BLaER1 (cell line): ENCODE measurements around the gene FREY1.

Experiments used
- H3K27ac ChIP-seq: shearing (Covaris generic); formaldehyde crosslinking; 2 replicates; pipeline ENCODE4 v1.8.1; 2022
- H3K27me3 ChIP-seq: shearing (Covaris generic); formaldehyde crosslinking; 2 replicates; pipeline ENCODE4 v1.8.1; 2022
- H3K36me3 ChIP-seq: shearing (Covaris generic); formaldehyde crosslinking; 2 replicates; pipeline ENCODE4 v1.8.1; 2022
- H3K4me1 ChIP-seq: shearing (Covaris generic); formaldehyde crosslinking; 2 replicates; pipeline ENCODE4 v1.8.1; 2022
- H3K4me2 ChIP-seq: shearing (Covaris generic); formaldehyde crosslinking; 2 replicates; pipeline ENCODE4 v1.8.1; 2022
- H3K4me3 ChIP-seq: shearing (Covaris generic); formaldehyde crosslinking; 2 replicates; pipeline ENCODE4 v1.8.1; 2022
- H3K9ac ChIP-seq: shearing (Covaris generic); formaldehyde crosslinking; 2 replicates; pipeline ENCODE4 v1.8.1; 2022
- H3K9me3 ChIP-seq: shearing (Covaris generic); formaldehyde crosslinking; 2 replicates; pipeline ENCODE4 v1.8.1; 2022
- H4K20me1 ChIP-seq: shearing (Covaris generic); formaldehyde crosslinking; 2 replicates; pipeline ENCODE4 v1.8.1; 2022
- Cebpa-rat ChIP-seq: shearing (Covaris generic); IDR thresholded peaks from 2 replicates; pipeline ENCODE4 v1.8.1; 2022

The FREY1 gene

DNA sequence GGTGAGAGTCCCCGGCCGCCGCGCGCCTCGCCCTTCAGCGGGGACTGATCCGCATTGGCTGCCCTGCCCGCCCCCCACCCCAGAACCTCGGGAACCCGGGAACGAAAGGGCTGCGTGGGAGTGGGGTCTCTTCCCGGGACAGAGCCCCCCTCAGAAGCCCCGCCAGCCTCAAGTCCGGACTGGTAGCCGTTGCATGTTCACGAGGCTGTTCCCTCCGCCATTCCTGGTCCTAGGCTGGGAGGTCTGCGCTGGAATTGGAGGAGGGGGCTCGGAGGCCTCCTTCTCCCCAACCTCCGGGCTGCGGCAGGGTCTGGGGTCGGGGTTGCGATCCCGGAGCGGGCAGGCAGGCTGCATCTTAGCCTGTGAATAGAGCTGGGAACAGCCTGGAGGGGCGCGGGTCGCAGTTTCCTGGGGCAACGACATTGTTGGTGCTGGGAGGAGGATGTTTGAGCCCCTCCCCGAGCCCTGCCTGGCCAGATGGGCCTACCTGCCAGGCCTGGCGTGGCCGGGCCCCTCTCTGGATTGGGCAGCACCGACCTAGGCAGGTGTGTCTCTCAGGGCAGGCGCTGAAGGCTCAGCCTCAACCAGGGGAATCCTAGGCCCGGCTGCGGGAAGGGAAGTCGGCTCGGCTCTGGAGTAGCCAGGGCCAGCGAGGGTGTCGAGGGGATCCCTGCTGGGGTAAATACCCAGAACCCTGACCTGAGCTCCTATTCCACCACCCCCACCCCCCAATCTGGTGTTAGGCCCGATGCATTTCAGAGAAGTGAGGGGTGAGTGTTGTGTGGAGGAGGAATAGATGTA, 20.9 kb downstream of the FREY1 start:
- Histone ChIP-seq H3K4me1 (peaks cover 10% of the 10 kb centered on the region), H4K20me1 (peaks cover 66% of the 10 kb centered on the region), H3K36me3 (peaks cover 18% of the 10 kb centered on the region), H3K27me3 (no peaks in the 10 kb centered on the region; the same call in 1 of the 2 replicates), H3K4me2 (peak overlapping the region; percentile 77), H3K4me3 (peak overlapping the region; percentile 70), H3K9me3 (no peaks in the 10 kb centered on the region), H3K9ac (no peak overlapping the region), H3K27ac (no peak overlapping the region)
- TF ChIP-seq Cebpa-rat: no peak

- H3K4me1 ChIP-seq: peaks cover 10% of the 10 kb centered on the region
- peak within 1 kb of the TSS; percentile 70 for H3K4me3 ChIP-seq
- peaks cover 25% of the 10 kb centered on the region for H3K36me3 ChIP-seq
- TF ChIP-seq Cebpa-rat: no peak
- H3K9me3 ChIP-seq: no peaks in the 10 kb centered on the region
- H3K9ac ChIP-seq: no peak within 1 kb of the TSS
- H4K20me1 ChIP-seq: peaks cover 73% of the 10 kb centered on the region
- no peak within 1 kb of the TSS for H3K27ac ChIP-seq
- no peaks in the 10 kb centered on the region; the same call in 1 of the 2 replicates for H3K27me3 ChIP-seq
- H3K4me2 ChIP-seq: peak within 1 kb of the TSS; percentile 77
Observed at GRCh38 chr11:45885274-45885920, 21.7 kb downstream of the FREY1 start, which contains the start of gene MAPK8IP1. Gene MAPK8IP1, plus strand, starts transcription at chr11:45885651. Its CDS starts 170 bp downstream, at chr11:45885821.

DNA sequence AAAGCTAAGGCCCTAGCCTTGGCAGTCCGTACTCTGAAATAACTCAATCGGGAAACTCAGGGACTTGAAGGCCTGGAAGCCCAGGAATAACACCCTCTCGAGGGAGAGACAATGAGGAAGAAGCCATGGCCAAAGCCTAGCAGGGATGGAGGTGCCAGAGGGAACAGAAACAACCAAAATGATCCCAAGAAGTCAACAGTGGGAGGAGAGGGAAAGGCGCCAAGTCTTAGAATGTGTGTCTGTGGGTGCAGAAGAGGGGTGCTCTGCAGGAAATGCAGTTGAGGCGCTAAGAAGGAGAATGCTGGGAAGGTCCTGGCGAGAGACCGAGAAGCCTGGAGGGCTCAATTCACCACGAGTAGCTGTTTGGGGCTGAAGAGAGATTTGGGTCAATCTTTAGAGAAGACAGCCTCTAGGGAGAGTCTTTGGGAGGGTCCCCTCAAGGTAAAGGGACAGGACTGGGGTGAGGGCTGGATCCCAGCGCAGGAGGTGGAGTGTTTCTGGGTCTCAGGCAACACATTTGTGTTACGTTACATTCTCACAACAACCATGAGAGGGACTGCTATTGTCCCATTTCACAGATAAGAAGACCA, 22.4 kb downstream of the FREY1 start:
- Histone ChIP-seq H3K27me3 (no peaks in the 10 kb centered on the region; the same call in 1 of the 2 replicates), H4K20me1 (peaks cover 81% of the 10 kb centered on the region), H3K4me3 (0 out of 2 replicates have a peak overlapping the region, but pooled peaks have one; percentile 70), H3K36me3 (peaks cover 32% of the 10 kb centered on the region), H3K27ac (no peak overlapping the region), H3K9me3 (no peaks in the 10 kb centered on the region), H3K4me2 (peak overlapping the region; percentile 58), H3K4me1 (peaks cover 10% of the 10 kb centered on the region), H3K9ac (no peak overlapping the region)
- no peak for TF ChIP-seq Cebpa-rat

DNA sequence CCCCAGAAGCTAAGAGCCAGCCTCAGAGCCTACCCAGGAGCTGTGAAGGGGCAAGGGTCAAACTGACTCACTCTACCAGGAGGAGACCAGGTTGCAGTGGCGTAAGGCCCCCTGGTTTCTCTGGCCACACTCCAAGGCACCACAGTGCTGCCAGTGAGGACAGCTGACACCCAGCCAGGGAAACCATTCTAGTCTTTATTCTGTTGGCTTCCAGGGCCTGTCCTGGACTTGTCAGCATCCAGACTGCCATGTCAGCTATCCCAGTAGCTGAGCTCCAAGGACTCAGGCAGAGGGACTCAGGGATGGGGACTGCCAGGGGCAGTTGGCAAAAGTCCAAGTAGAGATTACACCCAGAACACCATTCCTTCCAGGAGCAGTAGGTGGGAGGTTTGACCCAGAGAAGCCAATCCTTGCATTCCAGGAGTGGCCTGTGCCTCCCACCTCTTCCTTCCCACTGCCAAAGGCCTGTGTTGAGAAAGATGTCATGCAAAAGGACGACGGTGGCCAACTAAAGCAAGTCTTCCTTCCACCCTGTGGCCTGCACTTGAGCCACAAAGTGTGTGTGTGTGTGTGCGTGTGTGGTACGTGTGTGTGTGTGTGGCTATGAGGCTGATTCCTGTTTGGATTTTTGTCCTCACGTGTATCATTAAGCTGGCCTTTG, 25.2 kb downstream of the FREY1 start:
- Histone ChIP-seq H3K36me3 (peaks cover 55% of the 10 kb centered on the region), H3K4me2 (no peak overlapping the region), H4K20me1 (peaks cover 81% of the 10 kb centered on the region), H3K9ac (no peak overlapping the region), H3K4me1 (peaks cover 10% of the 10 kb centered on the region), H3K27ac (no peak overlapping the region), H3K4me3 (no peak overlapping the region), H3K27me3 (no peaks in the 10 kb centered on the region; the same call in 1 of the 2 replicates), H3K9me3 (no peaks in the 10 kb centered on the region)
- no peak for TF ChIP-seq Cebpa-rat

GRCh38 chr11:45880772-45881570, 26.1 kb downstream of the FREY1 start:
- no peaks in the 10 kb centered on the region; the same call in 1 of the 2 replicates for H3K27me3 ChIP-seq
- peaks cover 63% of the 10 kb centered on the region for H3K36me3 ChIP-seq
- no peak overlapping the region for H3K27ac ChIP-seq
- no peak overlapping the region for H3K4me2 ChIP-seq
- H3K9ac ChIP-seq: no peak overlapping the region
- no peak overlapping the region for H3K4me3 ChIP-seq
- peaks cover 79% of the 10 kb centered on the region for H4K20me1 ChIP-seq
- H3K4me1 ChIP-seq: peaks cover 8% of the 10 kb centered on the region
- no peak for TF ChIP-seq Cebpa-rat
- no peaks in the 10 kb centered on the region for H3K9me3 ChIP-seq

DNA sequence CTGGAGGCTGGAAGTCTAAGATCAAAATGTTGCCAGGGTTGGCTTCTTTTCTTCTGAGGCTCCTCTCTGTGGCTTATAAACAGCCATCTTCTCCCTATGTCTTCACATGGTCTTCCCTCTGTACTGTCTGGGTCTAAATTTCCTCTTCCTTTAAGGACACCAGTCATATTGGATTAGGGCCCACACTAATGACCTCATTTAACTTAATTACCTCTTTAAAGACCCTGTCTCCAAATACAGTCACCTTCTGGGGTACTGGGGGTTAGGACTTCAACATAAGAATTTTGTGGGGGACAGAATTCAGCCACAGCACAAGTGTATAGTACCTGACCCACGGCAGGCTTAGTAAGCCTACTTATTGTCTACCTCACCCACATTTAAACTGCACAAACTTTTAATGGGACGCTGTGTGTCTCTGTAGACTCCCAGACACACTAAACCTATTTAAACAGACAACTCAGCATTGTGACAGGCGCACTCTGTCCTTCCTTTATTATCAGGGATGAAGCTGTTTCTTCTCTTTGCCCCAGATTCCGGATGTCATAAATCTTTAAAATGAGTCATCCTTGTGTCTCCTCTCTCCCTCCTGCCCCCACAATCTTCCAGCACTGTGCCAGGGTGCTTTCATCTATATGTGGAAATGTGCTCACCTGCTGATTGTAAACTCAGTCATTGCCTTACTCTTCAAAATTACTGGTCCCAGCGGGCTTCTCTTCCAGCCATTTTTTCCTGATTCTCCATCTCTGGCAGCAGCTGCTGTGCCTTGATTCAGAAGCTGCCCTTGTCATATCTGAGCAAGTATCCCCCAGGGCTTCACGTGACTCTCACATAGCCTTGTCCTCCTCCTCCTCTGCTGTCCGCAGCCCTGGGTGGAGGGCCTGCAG, 27.0 kb downstream of the FREY1 start:
- H3K9ac ChIP-seq: no peak overlapping the region
- H3K9me3 ChIP-seq: no peaks in the 10 kb centered on the region
- H3K4me1 ChIP-seq: peaks cover 2% of the 10 kb centered on the region; the same call in 1 of the 2 replicates
- H4K20me1 ChIP-seq: peaks cover 81% of the 10 kb centered on the region
- no peaks in the 10 kb centered on the region for H3K27me3 ChIP-seq
- H3K36me3 ChIP-seq: peaks cover 73% of the 10 kb centered on the region
- no peak for TF ChIP-seq Cebpa-rat
- no peak overlapping the region for H3K4me2 ChIP-seq
- H3K27ac ChIP-seq: no peak overlapping the region
- H3K4me3 ChIP-seq: no peak overlapping the region

- Histone ChIP-seq H3K36me3 (peaks cover 93% of the 10 kb centered on the region), H4K20me1 (peaks cover 62% of the 10 kb centered on the region), H3K27me3 (no peaks in the 10 kb centered on the region), H3K27ac (no peak overlapping the region), H3K9me3 (no peaks in the 10 kb centered on the region), H3K9ac (no peak overlapping the region), H3K4me1 (peaks cover 4% of the 10 kb centered on the region), H3K4me2 (no peak overlapping the region), H3K4me3 (no peak overlapping the region)
- TF ChIP-seq Cebpa-rat: no peak
Observed at GRCh38 chr11:45877845-45878244, 29.2 kb downstream of the FREY1 start.

GRCh38 chr11:45877221-45877620, 29.9 kb downstream of the FREY1 start:
- H3K9me3 ChIP-seq: no peaks in the 10 kb centered on the region
- peaks cover 62% of the 10 kb centered on the region for H4K20me1 ChIP-seq
- H3K4me1 ChIP-seq: peaks cover 11% of the 10 kb centered on the region
- H3K36me3 ChIP-seq: peaks cover 92% of the 10 kb centered on the region
- H3K4me2 ChIP-seq: no peak overlapping the region
- no peak overlapping the region for H3K9ac ChIP-seq
- H3K4me3 ChIP-seq: no peak overlapping the region
- no peak for TF ChIP-seq Cebpa-rat
- no peak overlapping the region for H3K27ac ChIP-seq
- no peaks in the 10 kb centered on the region for H3K27me3 ChIP-seq
